Heart right ventricle (tissue), 16 donors: ENCODE measurements around the gene VKORC1. TPM values are rescaled to one million over a fixed set of nuclear protein-coding genes. Genes with fewer than 3 reads are reported as not detected.

Source experiments
- ATAC-seq, 8 donors: fragments of 200-7000 bp; cut with Tn5 transposase; one replicate each; pipeline ENCODE4 v1.9.1; 2020; ENCODE audit warnings: mild to moderate bottlenecking in 8 of 8, moderate library complexity in 8 of 8, moderate number of reproducible peaks in 1 of 8
- DNase-seq, 2 donors: peaks; one replicate each; pipeline ENCODE4 v3.0.0-alpha.2; 2020
- H3K27ac ChIP-seq, 10 donors: fragments of 200-600 bp; sonication (generic) in 2 of 10; one replicate each; pipeline versions ENCODE4 v1.5.0 to v1.8.0; 2020 to 2022; ENCODE audit warnings: mild to moderate bottlenecking in 3 of 10
- H3K27me3 ChIP-seq, 7 donors: fragments of 200-600 bp; one replicate each; pipeline ENCODE4 v1.8.0; 2021 to 2022; ENCODE audit warnings: mild to moderate bottlenecking in 2 of 7
- H3K36me3 ChIP-seq, 9 donors: fragments of 200-600 bp; sonication (generic) in 1 of 9; one replicate each; pipeline versions ENCODE4 v1.5.0 to v1.8.0; 2020 to 2022; ENCODE audit warnings: mild to moderate bottlenecking in 2 of 9
- H3K4me1 ChIP-seq, 9 donors: fragments of 200-600 bp; sonication (generic) in 1 of 9; one replicate each; pipeline versions ENCODE4 v1.5.0 to v1.8.0; 2020 to 2022; ENCODE audit warnings: mild to moderate bottlenecking in 4 of 9
- H3K4me3 ChIP-seq, 10 donors: fragments of 200-600 bp; sonication (generic) in 2 of 10; one replicate each; pipeline versions ENCODE4 v1.5.0 to v1.8.0; 2020 to 2022; ENCODE audit warnings: mild to moderate bottlenecking in 7 of 10, moderate library complexity in 2 of 10
- H3K9me3 ChIP-seq, 11 donors: fragments of 200-600 bp in 10 of 11; sonication (generic) in 2 of 11; one replicate each; pipeline versions ENCODE4 v1.5.0 to v1.8.0; 2013 to 2022; ENCODE audit warnings: mild to moderate bottlenecking in 2 of 11, control low read depth in 1 of 11, moderate library complexity in 1 of 11
- CTCF ChIP-seq, 9 donors: fragments of 200-600 bp; sonication (generic) in 2 of 9; IDR thresholded peaks; one replicate each; pipeline versions ENCODE4 v1.5.0 to v1.8.0; 2021 to 2022; ENCODE audit warnings: antibody characterized with exemption in 9 of 9, mild to moderate bottlenecking in 5 of 9, moderate library complexity in 1 of 9
- WGBS, 2 donors: extraction: QIAGEN DNeasy Blood & Tissue Kit; methylation state at CpG; one replicate each; pipeline ENCODE4 v1.1.7; 2013; ENCODE audit warnings: inconsistent platforms in 1 of 2; 5-methylcytosine and 5-hydroxymethylcytosine counted together
- intact Hi-C, 10 donors: fragments of 100-400 bp; cut with DNase I; formaldehyde crosslinking; loops; one replicate each; pipeline versions ENCODE4 v1.11.1 to v1.14.2; 2022
- polyA plus RNA-seq, 2 donors: library from polyadenylated mRNA; stranded (reverse); fragments of 200-250 nt; gene quantifications; one replicate each; pipeline ENCODE4 v1.2.3, GENCODE V29; 2013
- total RNA-seq, 10 donors: library from RNA; stranded (reverse); fragmentation: NEBNext Ultra II Directional in 3 of 10; extraction: Animal tissue kit (Norgen Biotek cat#: 25700) in 3 of 10; gene quantifications; one replicate each; pipeline versions ENCODE4 v1.2.1 to v1.2.4, GENCODE V29; 2021 to 2023
- donor health status: Arrhythmogenic right ventricular cardiomyopathy.
- donor health status: ischemic (EF 13 %, LVEDD 7.1; RV severe dilation, severe dysfunction).
- donor health status: healthy with polysubstance abuse.
- donor health status: DM: no; HTN: yes; CAD: no.
- donor health status: DM: no; HTN: no; CAD: no.
- donor health status: ischemic (EF 25% LVEDD 6.9; RV normal size, moderate dysfunction).
- donor health status: ischemic (EF 25% LVEDD 5.7; RV mildly dilated, moderate dysfunction).
- donor health status: healthy.
- donor health status: DM: yes; HTN: yes; CAD: no.
- donor health status: Ischemic cardiomyopathy.
- donor health status: ischemic (EF 35%, LVEDD 5.7; RV mildly dilated, moderate dysfunction).
- donor health status: nonischemic (EF 11% LVEDD 7.7; RV severe dilation, severe dysfunction).
- donor health status: DM: yes; HTN: yes; CAD: no.
- donor health status: PGD.
- donor health status: ischemic (EF 29% LVEDD 5.4; RV normal size, mild dysfunction).
- donor health status: nonischemic (EF 23%, LVEDD 6.1; RV moderate dilation, normal function).

VKORC1 gene
- total and polyA plus RNA-seq, 12 donors: 27.0 to 139 (median 34.3) TPM

GRCh38 chr16:31063495-31063842 is 31.1 kb downstream of the VKORC1 start:
- DNase-seq: no peak
- no peak for TF ChIP-seq CTCF (IDR thresholded peaks at IDR 0.05)
- ATAC-seq: no peak
- Histone ChIP-seq H3K27me3 (no peaks in the 10 kb centered on the region), H3K9me3 (no peaks in the 10 kb centered on the region), H3K36me3 (peaks cover 0 to 47% (median 19%) of the 10 kb centered on the region in 9 donors), H3K4me1 (peaks cover 4 to 35% (median 13%) of the 10 kb centered on the region in 9 donors), H3K4me3 (peak overlapping the region in 1 of 10 donors; percentile 8), H3K27ac (peak overlapping the region in 3 of 10 donors; percentile 35 to 85 (median 81))
- intact Hi-C loops: no loop called here
- 95% methylated on average over 9 of the region's 9 CpGs for WGBS, 2 donors

- Histone ChIP-seq H3K9me3 (no peaks in the 10 kb centered on the region), H3K27ac (no peak overlapping the region), H3K4me1 (peaks cover 4 to 35% (median 13%) of the 10 kb centered on the region in 9 donors), H3K27me3 (no peaks in the 10 kb centered on the region), H3K36me3 (peaks cover 0 to 58% (median 26%) of the 10 kb centered on the region in 9 donors), H3K4me3 (no peak overlapping the region)
- intact Hi-C loops: no loop called here
- DNase-seq: no peak
- ATAC-seq: no peak
- TF ChIP-seq CTCF (IDR thresholded peaks at IDR 0.05): no peak
- 96 to 97% methylated on average over 53 to 54 of the region's 54 CpGs for WGBS, 2 donors
Measured at GRCh38 chr16:31061813-31062440, 32.7 kb downstream of the VKORC1 start.

GRCh38 chr16:31061126-31061812 is 33.3 kb downstream of the VKORC1 start:
- Histone ChIP-seq H3K9me3 (no peaks in the 10 kb centered on the region), H3K27ac (no peak overlapping the region), H3K4me3 (no peak overlapping the region), H3K27me3 (no peaks in the 10 kb centered on the region), H3K36me3 (peaks cover 0 to 58% (median 26%) of the 10 kb centered on the region in 9 donors), H3K4me1 (peaks cover 4 to 34% (median 13%) of the 10 kb centered on the region in 9 donors)
- TF ChIP-seq CTCF (IDR thresholded peaks at IDR 0.05): no peak
- 95 to 96% methylated on average over 41 to 42 of the region's 42 CpGs for WGBS, 2 donors
- DNase-seq: no peak
- intact Hi-C loops: no loop called here
- ATAC-seq: no peak

GRCh38 chr16:31055613-31056012 is 39.0 kb downstream of the VKORC1 start:
- H3K4me1 ChIP-seq: peaks cover 0 to 13% (median 0%) of the 10 kb centered on the region in 9 donors
- TF ChIP-seq CTCF (IDR thresholded peaks at IDR 0.05): no peak
- intact Hi-C loops: no loop called here
- DNase-seq: no peak
- ATAC-seq: no peak
- H3K27ac ChIP-seq: no peak overlapping the region
- no peaks in the 10 kb centered on the region for H3K9me3 ChIP-seq
- H3K4me3 ChIP-seq: no peak overlapping the region
- 85% methylated on average over 4 of the region's 4 CpGs for WGBS, 2 donors
- H3K36me3 ChIP-seq: peaks cover 0 to 27% (median 15%) of the 10 kb centered on the region in 9 donors
- H3K27me3 ChIP-seq: no peaks in the 10 kb centered on the region
